A549 (cell line): ENCODE measurements around the gene GMDS.

Experiments used
- BCL3 ChIP-seq: fragments of >200 bp; sonication (Bioruptor Twin); formaldehyde crosslinking; IDR thresholded peaks from 3 replicates; pipeline ENCODE4 v1.6.1; 2016
- CEBPB ChIP-seq, 2 experiments: fragments of >200 bp in 1 of 2; sonication (Bioruptor Twin) in 1 of 2; formaldehyde crosslinking in 1 of 2; IDR thresholded peaks; 2 replicates each; pipeline ENCODE4 v1.6.1; 2012 to 2016
- CHD2 ChIP-seq: fragments of 150-350 bp; IDR thresholded peaks from 2 replicates; pipeline ENCODE4 v1.6.1; 2014; ENCODE audit warnings: low read length; ENCODE audit not compliant: partially characterized antibody
- CTCF ChIP-seq: fragments of >200 bp; sonication (Bioruptor Twin); formaldehyde crosslinking; IDR thresholded peaks from 3 replicates; pipeline ENCODE4 v1.5.1; 2016
- EP300 ChIP-seq, 2 experiments: fragments of >200 bp; sonication (Bioruptor Twin); formaldehyde crosslinking; IDR thresholded peaks; 2 replicates in 1 of 2; 3 replicates in 1 of 2; pipeline ENCODE4 v1.6.1; 2016 to 2017
- FOXS1 ChIP-seq: fragments of 250-450 bp; sonication (Bioruptor Pico); IDR thresholded peaks from 2 replicates; pipeline ENCODE4 v1.5.0; 2020; ENCODE audit warnings: mild to moderate bottlenecking, moderate library complexity
- JUNB ChIP-seq: fragments of >200 bp; sonication (Bioruptor Twin); formaldehyde crosslinking; IDR thresholded peaks from 2 replicates; pipeline ENCODE4 v1.6.1; 2016
- KDM1A ChIP-seq: fragments of 200-600 bp; sonication (generic); IDR thresholded peaks from 2 replicates; pipeline ENCODE4 v1.6.1; 2016; ENCODE audit warnings: low read depth, mild to moderate bottlenecking
- MAX ChIP-seq: IDR thresholded peaks from 2 replicates; pipeline ENCODE4 v1.6.1; 2012
- POLR2A ChIP-seq: IDR thresholded peaks from 2 replicates; pipeline ENCODE4 v1.6.1; 2012; ENCODE audit warnings: mild to moderate bottlenecking, low read length
- RFX5 ChIP-seq: fragments of 450-650 bp; IDR thresholded peaks from 2 replicates; pipeline ENCODE4 v1.7.1; 2014; ENCODE audit warnings: antibody characterized with exemption, mild to moderate bottlenecking, moderate library complexity
- TF ChIP-seq, protein P1 (sequence below): fragments of 450-650 bp; IDR thresholded peaks from 2 replicates; pipeline ENCODE4 v1.6.1; 2014; ENCODE audit warnings: antibody characterized with exemption

DNA sequence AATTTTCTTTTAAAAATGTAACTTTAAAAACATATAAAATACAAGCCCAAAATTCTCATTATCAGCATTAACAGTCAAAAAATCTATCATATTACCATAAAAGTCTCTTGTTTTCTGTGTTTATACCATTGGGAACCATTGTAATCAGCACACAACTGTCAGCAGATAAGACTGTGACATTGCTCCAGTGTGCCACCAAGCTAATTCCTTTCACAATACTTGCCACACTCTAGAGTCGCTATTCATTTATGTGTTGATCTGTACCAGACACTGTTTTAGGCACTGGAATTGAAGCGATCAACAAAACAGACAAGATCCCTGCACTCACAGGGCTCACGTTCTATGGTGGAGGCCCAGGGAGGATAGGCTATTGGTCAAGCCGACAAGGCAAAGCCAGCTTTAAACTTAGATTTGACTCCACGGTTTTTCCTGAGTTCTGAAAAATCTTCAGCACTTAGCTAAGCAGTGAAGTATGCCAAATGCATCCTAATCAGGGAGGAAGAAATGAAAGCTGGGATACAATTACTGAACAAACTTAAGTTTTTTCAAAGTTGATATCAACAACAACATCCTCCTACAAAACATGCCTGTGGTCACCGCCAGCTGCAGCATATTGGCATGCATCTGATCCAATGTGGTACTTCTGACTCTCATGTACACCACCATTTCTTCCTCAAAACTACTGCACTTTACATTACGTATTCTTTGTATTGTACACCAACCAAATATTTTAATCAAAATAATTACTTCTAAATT is 60.5 kb downstream of the GMDS start:
- TF ChIP-seq RFX5 (no peak), BCL3 (no peak), CHD2 (no peak), MAX (no peak), CEBPB (IDR thresholded peaks at IDR 0.05) (no peak), JUNB (no peak), EP300 (IDR thresholded peaks at IDR 0.05) (no peak), KDM1A (no peak), FOXS1 (CRISPR knock-in tag) (no peak), CTCF (no peak), POLR2A (no peak)
- TF ChIP-seq, protein P1, sequence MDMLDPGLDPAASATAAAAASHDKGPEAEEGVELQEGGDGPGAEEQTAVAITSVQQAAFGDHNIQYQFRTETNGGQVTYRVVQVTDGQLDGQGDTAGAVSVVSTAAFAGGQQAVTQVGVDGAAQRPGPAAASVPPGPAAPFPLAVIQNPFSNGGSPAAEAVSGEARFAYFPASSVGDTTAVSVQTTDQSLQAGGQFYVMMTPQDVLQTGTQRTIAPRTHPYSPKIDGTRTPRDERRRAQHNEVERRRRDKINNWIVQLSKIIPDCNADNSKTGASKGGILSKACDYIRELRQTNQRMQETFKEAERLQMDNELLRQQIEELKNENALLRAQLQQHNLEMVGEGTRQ: no peak
